Epithelial cell of esophagus (primary cell): ENCODE measurements around the gene FXYD5.

ENCODE experiments used
- DNase-seq: peaks from one replicate; pipeline ENCODE4 v3.0.0; 2010; ENCODE audit warnings: low read depth
- H3K4me3 ChIP-seq: 2 replicates; pipeline ENCODE4 v1.5.1; 2011; ENCODE audit warnings: mild to moderate bottlenecking, low read length, control low read depth
- TF ChIP-seq, protein P1 (sequence below): IDR thresholded peaks from 2 replicates; pipeline ENCODE4 v1.5.1; 2011; ENCODE audit warnings: low read depth, mild to moderate bottlenecking, low read length, control low read depth, inconsistent platforms; ENCODE audit not compliant: insufficient read depth; ENCODE audit errors: missing control alignments

FXYD5 gene

DNA sequence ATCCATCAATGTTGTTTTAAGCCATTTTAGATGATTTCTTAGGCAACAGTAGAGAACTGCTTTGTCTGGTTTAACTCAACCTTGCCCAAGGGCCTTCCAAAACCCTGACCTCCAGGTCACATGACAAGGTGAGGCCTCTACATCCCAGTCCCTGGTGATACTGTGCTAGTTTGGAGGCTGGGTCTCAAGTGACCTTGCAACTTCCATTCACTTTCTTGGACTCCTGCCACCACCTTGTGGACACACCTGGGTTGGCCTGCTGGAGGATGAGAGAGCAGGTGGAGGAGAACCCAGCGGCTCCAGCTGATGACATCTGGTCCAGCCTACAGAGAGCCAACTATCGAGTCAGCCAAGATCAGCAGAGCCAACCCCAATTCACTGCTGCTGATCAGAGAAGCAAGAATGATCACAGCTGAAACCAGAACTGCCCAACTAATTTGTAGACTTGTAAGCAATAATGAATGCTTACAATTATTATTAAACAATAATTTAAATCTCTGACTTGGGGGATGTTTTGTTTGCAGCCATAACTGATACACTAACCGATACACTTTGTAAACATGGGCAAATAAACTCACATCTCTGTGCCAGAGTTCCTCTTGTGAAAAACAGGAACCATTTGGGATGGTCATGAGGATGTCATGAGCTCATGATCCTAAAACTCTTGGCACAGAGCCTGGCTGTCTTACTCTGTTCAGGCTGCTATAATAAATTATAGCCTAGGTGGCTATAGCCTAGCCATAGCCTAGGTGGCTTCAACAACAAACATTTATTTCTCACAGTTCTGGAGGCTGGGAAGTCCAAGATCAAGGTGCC is 62.5 kb downstream of the FXYD5 start:
- DNase-seq, result peak; percentile 32

DNA sequence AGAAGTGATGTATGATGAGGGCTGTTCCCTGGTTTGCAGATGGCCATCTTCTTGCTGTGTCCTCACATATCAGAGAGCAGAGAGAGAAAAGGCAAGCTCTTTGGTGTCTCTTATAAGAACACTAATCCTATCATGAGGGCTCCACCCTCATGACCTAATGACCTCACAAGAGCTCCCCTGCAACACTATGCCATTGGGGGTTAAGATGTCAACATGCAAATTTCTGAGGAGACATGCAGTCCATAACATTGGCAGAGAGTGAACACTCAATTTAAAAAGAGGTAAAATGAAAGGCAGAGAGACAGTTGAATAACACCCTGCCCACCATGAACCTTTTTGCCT is 63.1 kb downstream of the FXYD5 start:
- H3K4me3 ChIP-seq, result no peak overlapping the region
- TF ChIP-seq, protein P1, sequence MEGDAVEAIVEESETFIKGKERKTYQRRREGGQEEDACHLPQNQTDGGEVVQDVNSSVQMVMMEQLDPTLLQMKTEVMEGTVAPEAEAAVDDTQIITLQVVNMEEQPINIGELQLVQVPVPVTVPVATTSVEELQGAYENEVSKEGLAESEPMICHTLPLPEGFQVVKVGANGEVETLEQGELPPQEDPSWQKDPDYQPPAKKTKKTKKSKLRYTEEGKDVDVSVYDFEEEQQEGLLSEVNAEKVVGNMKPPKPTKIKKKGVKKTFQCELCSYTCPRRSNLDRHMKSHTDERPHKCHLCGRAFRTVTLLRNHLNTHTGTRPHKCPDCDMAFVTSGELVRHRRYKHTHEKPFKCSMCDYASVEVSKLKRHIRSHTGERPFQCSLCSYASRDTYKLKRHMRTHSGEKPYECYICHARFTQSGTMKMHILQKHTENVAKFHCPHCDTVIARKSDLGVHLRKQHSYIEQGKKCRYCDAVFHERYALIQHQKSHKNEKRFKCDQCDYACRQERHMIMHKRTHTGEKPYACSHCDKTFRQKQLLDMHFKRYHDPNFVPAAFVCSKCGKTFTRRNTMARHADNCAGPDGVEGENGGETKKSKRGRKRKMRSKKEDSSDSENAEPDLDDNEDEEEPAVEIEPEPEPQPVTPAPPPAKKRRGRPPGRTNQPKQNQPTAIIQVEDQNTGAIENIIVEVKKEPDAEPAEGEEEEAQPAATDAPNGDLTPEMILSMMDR, result no peak
- DNase-seq, result no peak

More for the DNA sequence above, 62.5 kb downstream of the FXYD5 start:
- TF ChIP-seq, protein P1, result no peak
- no peak overlapping the region for H3K4me3 ChIP-seq

DNA sequence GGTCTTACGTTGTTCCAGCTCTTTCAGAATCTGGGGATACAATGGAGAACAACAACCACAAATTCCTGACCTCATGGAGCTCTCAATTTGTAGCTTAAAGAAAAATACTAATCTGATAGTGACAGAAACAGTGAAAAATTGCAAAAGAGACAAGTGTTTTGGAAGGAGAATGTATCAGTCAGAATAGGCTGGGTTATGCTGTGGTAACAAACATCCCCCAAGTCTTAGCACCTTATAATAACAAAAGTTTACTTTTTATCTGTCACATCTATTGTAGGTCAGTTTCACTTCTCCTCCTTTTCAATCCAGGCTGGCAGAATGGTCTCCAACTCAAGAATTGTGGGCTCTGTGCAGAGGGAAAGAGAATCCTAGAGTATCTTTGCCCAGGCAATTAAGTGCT is 64.5 kb downstream of the FXYD5 start:
- TF ChIP-seq, protein P1, result no peak
- H3K4me3 ChIP-seq, result no peak overlapping the region
- DNase-seq, result no peak
